ENCODE data around the gene ADO.

Gene ADO

GRCh38 chr10:62853710-62854109 is 49.2 kb downstream of the ADO start:
- H3K9me3 Mint-ChIP-seq: peaks cover 5% of the 10 kb centered on the region
- H3K27me3 Mint-ChIP-seq: peaks cover 4% of the 10 kb centered on the region
- peaks cover 7% of the 10 kb centered on the region for H3K36me3 Mint-ChIP-seq (ENCODE audit: low read depth)
- peaks cover 74% of the 10 kb centered on the region for H3K4me1 Mint-ChIP-seq (ENCODE audit: low read depth)
- peak overlapping the region; percentile 78 for H3K4me3 Mint-ChIP-seq
- peak overlapping the region; percentile 97 for H3K27ac Mint-ChIP-seq

GRCh38 chr10:62856021-62856420 is 51.5 kb downstream of the ADO start:
- Mint-ChIP-seq H3K4me3 (peak overlapping the region; percentile 41), H3K4me1 (ENCODE audit: low read depth) (peaks cover 73% of the 10 kb centered on the region), H3K27ac (peak overlapping the region; percentile 88), H3K36me3 (ENCODE audit: low read depth) (peaks cover 5% of the 10 kb centered on the region), H3K27me3 (no peaks in the 10 kb centered on the region), H3K9me3 (no peaks in the 10 kb centered on the region)
